HepG2 (cell line): Measurements from ENCODE around the gene STK39.

Experiments
- AGO2 ChIP-seq: fragments of 200-400 bp; formaldehyde crosslinking; optimal IDR thresholded peaks from 2 replicates; pipeline ENCODE3; 2017; ENCODE audit warnings: mild to moderate bottlenecking, low read depth, low read length, moderate library complexity
- EP300 ChIP-seq, 3 experiments: sonication (generic) in 1 of 3; formaldehyde crosslinking in 1 of 3; IDR thresholded peaks; 2 replicates each; pipeline versions ENCODE4 v1.5.1 to v1.6.1; 2011 to 2020; ENCODE audit warnings: low read depth in 2 of 3, low read length in 2 of 3, borderline replicate concordance in 1 of 3, improper control_type of control experiment in 1 of 3, mild to moderate bottlenecking in 1 of 3, missing genetic modification reagents in 1 of 3, moderate library complexity in 1 of 3
- ETV5 ChIP-seq: IDR thresholded peaks from 2 replicates; pipeline ENCODE4 v1.6.1; 2018; ENCODE audit warnings: missing biosample characterization, missing genetic modification reagents, inconsistent platforms, borderline replicate concordance
- EZH2 ChIP-seq: conservative IDR thresholded peaks from 2 replicates; pipeline ENCODE4 v1.6.1; 2012; ENCODE audit warnings: mild to moderate bottlenecking, low read depth, low read length, moderate library complexity
- FOXJ3 ChIP-seq: sonication (generic); formaldehyde crosslinking; IDR thresholded peaks from 2 replicates; pipeline ENCODE4 v1.4.0; 2020; ENCODE audit warnings: missing genetic modification reagents, mild to moderate bottlenecking, borderline replicate concordance
- FOXK1 ChIP-seq: sonication (generic); formaldehyde crosslinking; IDR thresholded peaks from 2 replicates; pipeline ENCODE4 v1.4.0; 2020; ENCODE audit warnings: low read depth, missing genetic modification reagents, borderline replicate concordance
- JUND ChIP-seq: sonication (generic); formaldehyde crosslinking; IDR thresholded peaks from 2 replicates; pipeline ENCODE4 v1.8.0; 2022; ENCODE audit warnings: mild to moderate bottlenecking, missing genetic modification reagents
- POLR2A ChIP-seq, 2 experiments: IDR thresholded peaks; 2 replicates each; pipeline ENCODE4 v1.6.1; 2011; ENCODE audit warnings: low read depth in 2 of 2, low read length in 2 of 2, mild to moderate bottlenecking in 1 of 2, moderate library complexity in 1 of 2; ENCODE audit not compliant: insufficient read depth in 1 of 2
- RERE ChIP-seq: IDR thresholded peaks from 2 replicates; pipeline ENCODE4 v1.6.1; 2016; ENCODE audit warnings: low read depth, missing genetic modification reagents, missing compliant biosample characterization
- RFX5 ChIP-seq: IDR thresholded peaks from 2 replicates; pipeline ENCODE4 v1.6.1; 2011; ENCODE audit warnings: low read depth, low read length, improper control_type of control experiment
- ZKSCAN8 ChIP-seq: IDR thresholded peaks from 2 replicates; pipeline ENCODE4 v1.6.1; 2016; ENCODE audit warnings: borderline replicate concordance, missing genetic modification reagents, missing compliant biosample characterization
- ZNF414 ChIP-seq: sonication (generic); formaldehyde crosslinking; IDR thresholded peaks from 2 replicates; pipeline ENCODE4 v1.5.0; 2020; ENCODE audit warnings: missing genetic modification reagents
- ZNF577 ChIP-seq: sonication (generic); formaldehyde crosslinking; IDR thresholded peaks from 2 replicates; pipeline ENCODE4 v1.4.0; 2020; ENCODE audit warnings: mild to moderate bottlenecking, low read depth, missing genetic modification reagents, borderline replicate concordance

GRCh38 chr2:167972746-167973145, 274.6 kb downstream of the STK39 start:
- no peak for TF ChIP-seq EP300 (IDR thresholded peaks at IDR 0.05; ENCODE audit: low read depth in 2 of 2, low read length in 2 of 2)
- no peak for TF ChIP-seq EP300 (CRISPR knock-in tag; IDR thresholded peaks at IDR 0.05; ENCODE audit: borderline replicate concordance)
- TF ChIP-seq FOXJ3 (CRISPR knock-in tag), result no peak
- TF ChIP-seq ZNF577, result no peak
- TF ChIP-seq POLR2A (IDR thresholded peaks at IDR 0.05; ENCODE audit: insufficient read depth in 1 of 2, low read depth in 2 of 2, low read length in 2 of 2), result no peak
- TF ChIP-seq ZNF414 (CRISPR knock-in tag), result no peak
- no peak for TF ChIP-seq AGO2
- no peak for TF ChIP-seq ETV5 (CRISPR knock-in tag)
- TF ChIP-seq RERE (CRISPR knock-in tag), result no peak
- no peak for TF ChIP-seq EZH2
- TF ChIP-seq ZKSCAN8 (CRISPR knock-in tag), result no peak
- no peak for TF ChIP-seq FOXK1 (CRISPR knock-in tag)
- TF ChIP-seq JUND, result no peak
- TF ChIP-seq RFX5, result no peak
